T-helper 22 cell (primary cell): ENCODE data around the gene CCDC40.
"Not testable (repeated sequence)": the region's sequence is repeated elsewhere in the genome, so short reads cannot be mapped to it uniquely, and the experiment has no call there.

Experiments used
- DNase-seq: peaks from one replicate; pipeline ENCODE4 v3.0.0-alpha.2; 2020; ENCODE audit warnings: low read depth

CCDC40 gene

GRCh38 chr17:80083136-80083661 lies 46.8 kb downstream of the CCDC40 start:
- DNase-seq = no peak

- DNase-seq = no peak
Measured at GRCh38 chr17:80084773-80085172, 48.3 kb downstream of the CCDC40 start.

GRCh38 chr17:80086081-80086480 lies 49.6 kb downstream of the CCDC40 start:
- DNase-seq = no peak

GRCh38 chr17:80086616-80087015 lies 50.2 kb downstream of the CCDC40 start:
- DNase-seq = no peak

GRCh38 chr17:80087346-80088265 lies 51.2 kb downstream of the CCDC40 start:
- no peak for DNase-seq

- DNase-seq = no peak
Measured at GRCh38 chr17:80089762-80090161, 53.3 kb downstream of the CCDC40 start.

GRCh38 chr17:80090164-80090563 lies 53.7 kb downstream of the CCDC40 start:
- DNase-seq = not testable (repeated sequence)

GRCh38 chr17:80091376-80091775 lies 54.9 kb downstream of the CCDC40 start:
- DNase-seq = no peak

GRCh38 chr17:80092959-80093358 lies 56.5 kb downstream of the CCDC40 start:
- DNase-seq = no peak

- no peak for DNase-seq
Measured at GRCh38 chr17:80095038-80095843, 58.8 kb downstream of the CCDC40 start.

GRCh38 chr17:80095844-80096475 lies 59.5 kb downstream of the CCDC40 start:
- no peak for DNase-seq

GRCh38 chr17:80096561-80097021 lies 60.1 kb downstream of the CCDC40 start:
- no peak for DNase-seq

- DNase-seq = no peak
Measured at GRCh38 chr17:80097127-80097621, 60.7 kb downstream of the CCDC40 start.

GRCh38 chr17:80097844-80098691 lies 61.6 kb downstream of the CCDC40 start:
- DNase-seq = no peak

GRCh38 chr17:80099291-80100034 lies 63.0 kb downstream of the CCDC40 start:
- no peak for DNase-seq

GRCh38 chr17:80100035-80100323 lies 63.5 kb downstream of the CCDC40 start:
- DNase-seq = no peak

- peak; percentile 78 for DNase-seq
Measured at GRCh38 chr17:80101011-80101945, 64.8 kb downstream of the CCDC40 start, which contains the start of gene GAA. GAA (plus strand) TSS chr17:80101581; CDS start chr17:80104587, 3,006 bp downstream.

- DNase-seq = no peak
Measured at GRCh38 chr17:80101946-80102663, 65.7 kb downstream of the CCDC40 start.
